NCI-H345 treated with DMSO at 0.1 percent for 48 hours (cell line): ENCODE results near the gene SULT1C3.

Source experiments
- DNase-seq: peaks from one replicate; lab custom pipeline; 2025; ENCODE audit not compliant: unreplicated experiment; lab: John Stamatoyannopoulos, UW

SULT1C3 gene

GRCh38 chr2:108239786-108240185 lies at the start of gene SULT1C3:
TSS of gene SULT1C3 (plus strand) at chr2:108239968. CDS start at chr2:108247195, 7,227 bp downstream.
- DNase-seq = no peak

- DNase-seq = no peak
Observed at GRCh38 chr2:108193251-108193650, 46.5 kb upstream of the SULT1C3 start.

- no peak for DNase-seq
Observed at GRCh38 chr2:108194409-108195132, 45.2 kb upstream of the SULT1C3 start.

- no peak for DNase-seq
Observed at GRCh38 chr2:108195133-108195439, 44.7 kb upstream of the SULT1C3 start.

GRCh38 chr2:108199726-108200125 lies 40.0 kb upstream of the SULT1C3 start:
- DNase-seq = no peak

- DNase-seq = no peak
Observed at GRCh38 chr2:108200569-108200968, 39.2 kb upstream of the SULT1C3 start.

GRCh38 chr2:108212671-108213070 lies 27.1 kb upstream of the SULT1C3 start:
- no peak for DNase-seq

- DNase-seq = peak; percentile 5
Observed at GRCh38 chr2:108215794-108216211, 24.0 kb upstream of the SULT1C3 start.

- DNase-seq = no peak
Observed at GRCh38 chr2:108217211-108217610, 22.6 kb upstream of the SULT1C3 start.

GRCh38 chr2:108219688-108220087 lies 20.1 kb upstream of the SULT1C3 start:
- DNase-seq = no peak

- DNase-seq = no peak
Observed at GRCh38 chr2:108220191-108220590, 19.6 kb upstream of the SULT1C3 start.

GRCh38 chr2:108220942-108221541 lies 18.7 kb upstream of the SULT1C3 start:
- DNase-seq = no peak

- DNase-seq = no peak
Observed at GRCh38 chr2:108222261-108222660, 17.5 kb upstream of the SULT1C3 start.

- DNase-seq = no peak
Observed at GRCh38 chr2:108223573-108223972, 16.2 kb upstream of the SULT1C3 start.

GRCh38 chr2:108224022-108224421 lies 15.7 kb upstream of the SULT1C3 start:
- DNase-seq = no peak

- DNase-seq = no peak
Observed at GRCh38 chr2:108226564-108226963, 13.2 kb upstream of the SULT1C3 start.

- DNase-seq = no peak
Observed at GRCh38 chr2:108228006-108228405, 11.8 kb upstream of the SULT1C3 start.

- DNase-seq = no peak
Observed at GRCh38 chr2:108228537-108228936, 11.2 kb upstream of the SULT1C3 start.

GRCh38 chr2:108229875-108230274 lies 9.9 kb upstream of the SULT1C3 start:
- no peak for DNase-seq

- no peak for DNase-seq
Observed at GRCh38 chr2:108235577-108235976, 4.2 kb upstream of the SULT1C3 start.

- DNase-seq = no peak
Observed at GRCh38 chr2:108236676-108237335, 3.0 kb upstream of the SULT1C3 start.

GRCh38 chr2:108240966-108241365 lies 1.2 kb downstream of the SULT1C3 start:
- DNase-seq = no peak
